ENCODE data around the gene CLK3.
"Not testable (repeated sequence)": the region's sequence is repeated elsewhere in the genome, so short reads cannot be mapped to it uniquely, and the experiment has no call there.

Gene CLK3

GRCh38 chr15:74621936-74622335, 6.3 kb downstream of the CLK3 start:
- no peak for DNase-seq

GRCh38 chr15:74622758-74623157, 7.1 kb downstream of the CLK3 start:
- no peak for DNase-seq

- no peak for DNase-seq
Observed at GRCh38 chr15:74624020-74624602, 8.5 kb downstream of the CLK3 start.

GRCh38 chr15:74625693-74626092, 10.1 kb downstream of the CLK3 start:
- DNase-seq: no peak

- peak; percentile 52 for DNase-seq
Observed at GRCh38 chr15:74626336-74626735, 10.7 kb downstream of the CLK3 start.

GRCh38 chr15:74626752-74627692, 11.4 kb downstream of the CLK3 start:
- no peak for DNase-seq

GRCh38 chr15:74627766-74628165, 12.1 kb downstream of the CLK3 start:
- peak; percentile 53 for DNase-seq

- DNase-seq: no peak
Observed at GRCh38 chr15:74628199-74628598, 12.6 kb downstream of the CLK3 start.

GRCh38 chr15:74628949-74629348, 13.3 kb downstream of the CLK3 start:
- no peak for DNase-seq

- DNase-seq: not testable (repeated sequence)
Observed at GRCh38 chr15:74629696-74630095, 14.1 kb downstream of the CLK3 start.

- no peak for DNase-seq
Observed at GRCh38 chr15:74630284-74631086, 14.8 kb downstream of the CLK3 start.

GRCh38 chr15:74631087-74631385, 15.4 kb downstream of the CLK3 start:
- DNase-seq: no peak

GRCh38 chr15:74631408-74631807, 15.8 kb downstream of the CLK3 start:
- no peak for DNase-seq

- DNase-seq: peak; percentile 81
Observed at GRCh38 chr15:74631935-74632560, 16.4 kb downstream of the CLK3 start.

- DNase-seq: no peak
Observed at GRCh38 chr15:74632601-74633000, 17.0 kb downstream of the CLK3 start.

GRCh38 chr15:74633781-74634180, 18.1 kb downstream of the CLK3 start:
- no peak for DNase-seq

- peak; percentile 85 for DNase-seq
Observed at GRCh38 chr15:74635228-74635627, 19.6 kb downstream of the CLK3 start.

- no peak for DNase-seq
Observed at GRCh38 chr15:74636984-74637383, 21.3 kb downstream of the CLK3 start.

- no peak for DNase-seq
Observed at GRCh38 chr15:74641151-74641550, 25.5 kb downstream of the CLK3 start.

- no peak for DNase-seq
Observed at GRCh38 chr15:74642348-74642733, 26.7 kb downstream of the CLK3 start.

- no peak for DNase-seq
Observed at GRCh38 chr15:74642734-74643664, 27.4 kb downstream of the CLK3 start.

- DNase-seq: no peak
Observed at GRCh38 chr15:74643665-74644204, 28.1 kb downstream of the CLK3 start.

All from activated CD8-positive, alpha-beta memory T cell treated with anti-CD3 and anti-CD28 coated beads, Interleukin-2, amount 50 U/mL, for 48 hours (primary cell).